ENCODE results near the gene OSBPL10. TPM values are rescaled to one million over a fixed set of nuclear protein-coding genes. Genes with fewer than 3 reads are reported as not detected.
"Not testable (repeated sequence)": the region's sequence is repeated elsewhere in the genome, so short reads cannot be mapped to it uniquely, and the experiment has no call there.

OSBPL10 gene
- total RNA-seq, 1 donor from 2014 or later = 5.3 TPM

- ATAC-seq = no peak
- no peak for DNase-seq
- intact Hi-C loops (cut with micrococcal nuclease) = no loop called here
Observed at GRCh38 chr3:31875437-31875836, 105.6 kb downstream of the OSBPL10 start.

- DNase-seq = no peak
- intact Hi-C loops (cut with micrococcal nuclease) = no loop called here
- ATAC-seq = no peak
Observed at GRCh38 chr3:31873254-31873820, 107.7 kb downstream of the OSBPL10 start.

GRCh38 chr3:31871939-31872507 lies 109.0 kb downstream of the OSBPL10 start:
- intact Hi-C loops (cut with micrococcal nuclease) = no loop called here
- DNase-seq = no peak
- no peak for ATAC-seq

GRCh38 chr3:31870111-31870510 lies 111.0 kb downstream of the OSBPL10 start:
- ATAC-seq; DNase-seq; intact Hi-C loops (cut with micrococcal nuclease): not testable (repeated sequence)

GRCh38 chr3:31868236-31868635 lies 112.8 kb downstream of the OSBPL10 start:
- DNase-seq (no peak), ATAC-seq (no peak)
- intact Hi-C loops (cut with micrococcal nuclease) = no loop called here

- intact Hi-C loops (cut with micrococcal nuclease) = no loop called here
- no peak for ATAC-seq
- DNase-seq = no peak
Observed at GRCh38 chr3:31862666-31863279, 118.3 kb downstream of the OSBPL10 start.

- intact Hi-C loops (cut with micrococcal nuclease) = no loop called here
- ATAC-seq (no peak), DNase-seq (no peak)
Observed at GRCh38 chr3:31861826-31862225, 119.2 kb downstream of the OSBPL10 start.

- ATAC-seq; intact Hi-C loops (cut with micrococcal nuclease); DNase-seq: not testable (repeated sequence)
Observed at GRCh38 chr3:31860642-31861041, 120.4 kb downstream of the OSBPL10 start.

- no peak for ATAC-seq
- intact Hi-C loops (cut with micrococcal nuclease) = no loop called here
- DNase-seq = no peak
Observed at GRCh38 chr3:31859245-31859644, 121.8 kb downstream of the OSBPL10 start.

GRCh38 chr3:31858439-31858838 lies 122.6 kb downstream of the OSBPL10 start:
- intact Hi-C loops (cut with micrococcal nuclease) = no loop called here
- ATAC-seq = no peak
- no peak for DNase-seq

GRCh38 chr3:31853580-31853979 lies 127.5 kb downstream of the OSBPL10 start:
- ATAC-seq (no peak), DNase-seq (no peak)
- intact Hi-C loops (cut with micrococcal nuclease) = no loop called here

- DNase-seq (no peak), ATAC-seq (no peak)
- intact Hi-C loops (cut with micrococcal nuclease) = no loop called here
Observed at GRCh38 chr3:31851278-31851677, 129.8 kb downstream of the OSBPL10 start.

GRCh38 chr3:31848911-31849310 lies 132.2 kb downstream of the OSBPL10 start:
- intact Hi-C loops (cut with micrococcal nuclease) = no loop called here
- ATAC-seq (no peak), DNase-seq (no peak)

- ATAC-seq (no peak), DNase-seq (no peak)
- intact Hi-C loops (cut with micrococcal nuclease) = no loop called here
Observed at GRCh38 chr3:31848163-31848818, 132.8 kb downstream of the OSBPL10 start.

- ATAC-seq = no peak
- intact Hi-C loops (cut with micrococcal nuclease) = no loop called here
- no peak for DNase-seq
Observed at GRCh38 chr3:31847760-31848159, 133.3 kb downstream of the OSBPL10 start.

- intact Hi-C loops (cut with micrococcal nuclease) = no loop called here
- ATAC-seq (no peak), DNase-seq (no peak)
Observed at GRCh38 chr3:31841515-31841914, 139.5 kb downstream of the OSBPL10 start.

GRCh38 chr3:31840252-31840651 lies 140.8 kb downstream of the OSBPL10 start:
- DNase-seq = no peak
- intact Hi-C loops (cut with micrococcal nuclease) = no loop called here
- ATAC-seq = no peak

- intact Hi-C loops (cut with micrococcal nuclease) = no loop called here
- ATAC-seq (no peak), DNase-seq (no peak)
Observed at GRCh38 chr3:31839144-31839917, 141.7 kb downstream of the OSBPL10 start.

- intact Hi-C loops (cut with micrococcal nuclease) = no loop called here
- ATAC-seq (no peak), DNase-seq (no peak)
Observed at GRCh38 chr3:31836131-31837075, 144.7 kb downstream of the OSBPL10 start.

Data from left ventricle myocardium superior (tissue), 1 donor.